HepG2 (cell line): ENCODE measurements around the gene ACAP1. TPM values are rescaled to one million over a fixed set of nuclear protein-coding genes. Genes with fewer than 3 reads are reported as not detected.

Experiments used
- CEBPG ChIP-seq: IDR thresholded peaks from 2 replicates; pipeline ENCODE4 v1.6.1; 2016
- ETV6 ChIP-seq: sonication (generic); formaldehyde crosslinking; conservative IDR thresholded peaks from 2 replicates; pipeline ENCODE4 v1.4.0; 2020; ENCODE audit warnings: missing genetic modification reagents
- FOSL2 ChIP-seq: sonication (generic); formaldehyde crosslinking; IDR thresholded peaks from 2 replicates; pipeline ENCODE4 v1.4.0; 2020; ENCODE audit warnings: missing genetic modification reagents
- FOXM1 ChIP-seq: sonication (generic); formaldehyde crosslinking; IDR thresholded peaks from 2 replicates; pipeline ENCODE4 v1.5.0; 2020; ENCODE audit warnings: missing genetic modification reagents
- KDM5A ChIP-seq: fragments of 200-600 bp; sonication (generic); IDR thresholded peaks from 2 replicates; pipeline ENCODE4 v1.7.0; 2018; ENCODE audit warnings: antibody characterized with exemption, mild to moderate bottlenecking, low read length, borderline replicate concordance
- NR2F2 ChIP-seq: IDR thresholded peaks from 2 replicates; pipeline ENCODE4 v1.6.1; 2012; ENCODE audit warnings: low read depth, inconsistent platforms, borderline replicate concordance
- SMYD3 ChIP-seq: sonication (generic); formaldehyde crosslinking; IDR thresholded peaks from 2 replicates; pipeline ENCODE4 v1.8.1; 2023; ENCODE audit warnings: mild to moderate bottlenecking, missing genetic modification reagents
- SP2 ChIP-seq: sonication (generic); formaldehyde crosslinking; IDR thresholded peaks from 2 replicates; pipeline ENCODE4 v1.5.1; 2020; ENCODE audit warnings: mild to moderate bottlenecking, missing genetic modification reagents
- TAF1 ChIP-seq: sonication (generic); formaldehyde crosslinking; IDR thresholded peaks from 2 replicates; pipeline ENCODE4 v1.4.0; 2020; ENCODE audit warnings: missing genetic modification reagents
- ZNF350 ChIP-seq: sonication (generic); formaldehyde crosslinking; IDR thresholded peaks from 2 replicates; pipeline ENCODE4 v1.4.0; 2020; ENCODE audit warnings: mild to moderate bottlenecking, low read depth, missing genetic modification reagents, borderline replicate concordance
- ZNF543 ChIP-seq: sonication (generic); formaldehyde crosslinking; IDR thresholded peaks from 2 replicates; pipeline ENCODE4 v1.4.0; 2020; ENCODE audit warnings: mild to moderate bottlenecking, missing genetic modification reagents
- ZNF607 ChIP-seq: sonication (generic); formaldehyde crosslinking; IDR thresholded peaks from 2 replicates; pipeline ENCODE4 v1.5.1; 2020; ENCODE audit warnings: missing genetic modification reagents, mild to moderate bottlenecking, borderline replicate concordance
- ZNF792 ChIP-seq: IDR thresholded peaks from 2 replicates; pipeline ENCODE4 v1.6.1; 2016
- ZSCAN12 ChIP-seq: sonication (generic); formaldehyde crosslinking; IDR thresholded peaks from 2 replicates; pipeline ENCODE4 v1.9.0; 2021; ENCODE audit warnings: mild to moderate bottlenecking, missing genetic modification reagents
- polyA plus RNA-seq, 8 experiments: library from polyadenylated mRNA; depleted of rRNA in 3 of 8; stranded (reverse) in 7 of 8; unstranded in 1 of 8; fragments of >200 nt; fragmentation: Illumina TruSeq in 4 of 8; extraction: Trizol in 4 of 8; gene quantifications; 2 replicates each; pipeline versions ENCODE4 v1.2.1 to v1.2.3, GENCODE V29; 2011 to 2016; ENCODE audit warnings: low read depth in 4 of 8, missing spikeins in 1 of 8, mixed read lengths in 1 of 8; ENCODE audit not compliant: insufficient read depth in 1 of 8
- total RNA-seq, 5 experiments: library from RNA; depleted of rRNA; stranded (reverse); fragments of >200 nt; fragmentation: Illumina TruSeq; extraction: Trizol; gene quantifications; 2 replicates each; pipeline ENCODE4 v1.2.3, GENCODE V29; 2016; ENCODE audit warnings: low read depth in 1 of 5
- TF ChIP-seq, protein P1 (sequence below): sonication (generic); formaldehyde crosslinking; IDR thresholded peaks from 2 replicates; pipeline ENCODE4 v1.4.0; 2020; ENCODE audit warnings: mild to moderate bottlenecking, missing genetic modification reagents, borderline replicate concordance
- TF ChIP-seq, protein P2 (sequence below), 2 experiments: sonication (generic) in 1 of 2; formaldehyde crosslinking in 1 of 2; IDR thresholded peaks; 2 replicates each; pipeline versions ENCODE4 v1.6.1 to v1.9.0; 2014 to 2022; ENCODE audit warnings: antibody characterized with exemption in 1 of 2, borderline replicate concordance in 1 of 2, inconsistent platforms in 1 of 2, low read depth in 1 of 2, missing genetic modification reagents in 1 of 2
- TF ChIP-seq, protein P3 (sequence below): sonication (generic); formaldehyde crosslinking; IDR thresholded peaks from 2 replicates; pipeline ENCODE4 v1.4.0; 2020; ENCODE audit warnings: mild to moderate bottlenecking, low read depth, missing genetic modification reagents
- TF ChIP-seq, protein P4 (sequence below): sonication (generic); formaldehyde crosslinking; IDR thresholded peaks from 2 replicates; pipeline ENCODE4 v1.4.0; 2020; ENCODE audit warnings: missing genetic modification reagents, borderline replicate concordance

ACAP1 gene
- total and polyA plus RNA-seq, 2 of the 13 experiments (the other 11 are each of a cell fraction or from before 2014, with no cell fraction given): 1.3 to 2.5 TPM

DNA sequence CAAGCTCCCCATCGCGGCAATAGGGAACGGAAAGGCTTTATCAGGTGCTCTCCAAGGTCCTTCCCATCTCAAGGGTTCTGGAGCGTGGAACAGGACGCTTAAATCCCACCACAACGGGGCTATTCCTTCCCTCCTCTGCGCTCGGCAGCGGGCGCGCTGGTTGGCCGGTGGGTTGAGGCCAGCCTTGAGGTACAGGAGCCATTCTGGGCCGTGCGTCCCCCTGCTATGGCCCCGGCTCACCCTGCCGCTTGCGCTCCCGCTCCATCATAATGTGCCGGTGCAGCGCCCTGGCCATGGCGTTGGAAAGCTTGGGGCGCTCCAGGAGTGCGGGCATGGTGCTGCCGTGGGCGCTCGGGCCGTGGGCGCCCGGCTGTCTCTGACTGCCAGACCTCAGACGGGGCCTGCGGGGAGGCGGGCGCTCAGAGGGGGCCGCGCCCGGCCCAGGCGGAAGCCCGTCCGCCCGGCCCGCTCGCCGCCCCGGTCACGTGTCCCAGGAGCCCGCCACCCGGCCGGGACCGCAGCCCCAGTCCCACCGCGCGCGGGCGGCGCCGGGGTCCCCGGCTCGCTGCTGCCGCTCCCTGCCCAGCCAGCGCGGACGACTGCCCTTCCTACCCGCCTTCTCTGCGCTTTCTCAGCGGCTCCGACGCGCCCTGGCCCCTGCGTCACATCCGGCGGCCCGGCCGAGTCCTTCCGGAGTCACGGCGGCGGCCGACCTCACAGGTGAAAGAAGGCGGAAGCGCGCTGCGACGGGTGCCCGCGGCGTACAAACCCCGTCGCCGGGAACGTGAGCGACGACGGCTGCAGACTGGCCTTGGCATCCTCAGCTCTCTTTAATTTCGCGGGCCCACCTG, 21.4 kb upstream of the ACAP1 start, which contains the start of gene GPS2 (continued):
- TF ChIP-seq, protein P1, sequence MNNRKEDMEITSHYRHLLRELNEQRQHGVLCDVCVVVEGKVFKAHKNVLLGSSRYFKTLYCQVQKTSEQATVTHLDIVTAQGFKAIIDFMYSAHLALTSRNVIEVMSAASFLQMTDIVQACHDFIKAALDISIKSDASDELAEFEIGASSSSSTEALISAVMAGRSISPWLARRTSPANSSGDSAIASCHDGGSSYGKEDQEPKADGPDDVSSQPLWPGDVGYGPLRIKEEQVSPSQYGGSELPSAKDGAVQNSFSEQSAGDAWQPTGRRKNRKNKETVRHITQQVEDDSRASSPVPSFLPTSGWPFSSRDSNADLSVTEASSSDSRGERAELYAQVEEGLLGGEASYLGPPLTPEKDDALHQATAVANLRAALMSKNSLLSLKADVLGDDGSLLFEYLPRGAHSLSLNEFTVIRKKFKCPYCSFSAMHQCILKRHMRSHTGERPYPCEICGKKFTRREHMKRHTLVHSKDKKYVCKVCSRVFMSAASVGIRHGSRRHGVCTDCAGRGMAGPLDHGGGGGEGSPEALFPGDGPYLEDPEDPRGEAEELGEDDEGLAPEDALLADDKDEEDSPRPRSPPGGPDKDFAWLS (CRISPR knock-in tag): no peak
- TF ChIP-seq FOXM1 (CRISPR knock-in tag): no peak
- peak; percentile 43; the same call in 1 of the 2 replicates for TF ChIP-seq CEBPG
- peak; percentile 62; the same call in 1 of the 2 replicates for TF ChIP-seq ZNF607 (CRISPR knock-in tag)
- no peak for TF ChIP-seq ZNF543 (CRISPR knock-in tag)
- peak; percentile 61; the same call in 1 of the 2 replicates for TF ChIP-seq ZNF792 (CRISPR knock-in tag)
- TF ChIP-seq, protein P2, sequence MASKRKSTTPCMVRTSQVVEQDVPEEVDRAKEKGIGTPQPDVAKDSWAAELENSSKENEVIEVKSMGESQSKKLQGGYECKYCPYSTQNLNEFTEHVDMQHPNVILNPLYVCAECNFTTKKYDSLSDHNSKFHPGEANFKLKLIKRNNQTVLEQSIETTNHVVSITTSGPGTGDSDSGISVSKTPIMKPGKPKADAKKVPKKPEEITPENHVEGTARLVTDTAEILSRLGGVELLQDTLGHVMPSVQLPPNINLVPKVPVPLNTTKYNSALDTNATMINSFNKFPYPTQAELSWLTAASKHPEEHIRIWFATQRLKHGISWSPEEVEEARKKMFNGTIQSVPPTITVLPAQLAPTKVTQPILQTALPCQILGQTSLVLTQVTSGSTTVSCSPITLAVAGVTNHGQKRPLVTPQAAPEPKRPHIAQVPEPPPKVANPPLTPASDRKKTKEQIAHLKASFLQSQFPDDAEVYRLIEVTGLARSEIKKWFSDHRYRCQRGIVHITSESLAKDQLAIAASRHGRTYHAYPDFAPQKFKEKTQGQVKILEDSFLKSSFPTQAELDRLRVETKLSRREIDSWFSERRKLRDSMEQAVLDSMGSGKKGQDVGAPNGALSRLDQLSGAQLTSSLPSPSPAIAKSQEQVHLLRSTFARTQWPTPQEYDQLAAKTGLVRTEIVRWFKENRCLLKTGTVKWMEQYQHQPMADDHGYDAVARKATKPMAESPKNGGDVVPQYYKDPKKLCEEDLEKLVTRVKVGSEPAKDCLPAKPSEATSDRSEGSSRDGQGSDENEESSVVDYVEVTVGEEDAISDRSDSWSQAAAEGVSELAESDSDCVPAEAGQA (IDR thresholded peaks at IDR 0.05; ENCODE audit: low read depth): peak; percentile 91
- TF ChIP-seq, protein P2 (CRISPR knock-in tag; IDR thresholded peaks at IDR 0.05; ENCODE audit: borderline replicate concordance): no peak
- peak; percentile 81; the same call in 1 of the 2 replicates for TF ChIP-seq KDM5A
- TF ChIP-seq FOSL2 (CRISPR knock-in tag): peak; percentile 49
- TF ChIP-seq ZSCAN12 (CRISPR knock-in tag): peak; percentile 73; the same call in 1 of the 2 replicates
- TF ChIP-seq, protein P3, sequence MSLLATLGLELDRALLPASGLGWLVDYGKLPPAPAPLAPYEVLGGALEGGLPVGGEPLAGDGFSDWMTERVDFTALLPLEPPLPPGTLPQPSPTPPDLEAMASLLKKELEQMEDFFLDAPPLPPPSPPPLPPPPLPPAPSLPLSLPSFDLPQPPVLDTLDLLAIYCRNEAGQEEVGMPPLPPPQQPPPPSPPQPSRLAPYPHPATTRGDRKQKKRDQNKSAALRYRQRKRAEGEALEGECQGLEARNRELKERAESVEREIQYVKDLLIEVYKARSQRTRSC: no peak
- peak; percentile 80 for TF ChIP-seq SP2 (CRISPR knock-in tag)
- TF ChIP-seq SMYD3 (CRISPR knock-in tag): no peak
- TF ChIP-seq ETV6 (CRISPR knock-in tag): peak; percentile 78; the same call in 1 of the 2 replicates
- peak; percentile 80; the same call in 1 of the 2 replicates for TF ChIP-seq TAF1 (CRISPR knock-in tag)
- TF ChIP-seq, protein P4, sequence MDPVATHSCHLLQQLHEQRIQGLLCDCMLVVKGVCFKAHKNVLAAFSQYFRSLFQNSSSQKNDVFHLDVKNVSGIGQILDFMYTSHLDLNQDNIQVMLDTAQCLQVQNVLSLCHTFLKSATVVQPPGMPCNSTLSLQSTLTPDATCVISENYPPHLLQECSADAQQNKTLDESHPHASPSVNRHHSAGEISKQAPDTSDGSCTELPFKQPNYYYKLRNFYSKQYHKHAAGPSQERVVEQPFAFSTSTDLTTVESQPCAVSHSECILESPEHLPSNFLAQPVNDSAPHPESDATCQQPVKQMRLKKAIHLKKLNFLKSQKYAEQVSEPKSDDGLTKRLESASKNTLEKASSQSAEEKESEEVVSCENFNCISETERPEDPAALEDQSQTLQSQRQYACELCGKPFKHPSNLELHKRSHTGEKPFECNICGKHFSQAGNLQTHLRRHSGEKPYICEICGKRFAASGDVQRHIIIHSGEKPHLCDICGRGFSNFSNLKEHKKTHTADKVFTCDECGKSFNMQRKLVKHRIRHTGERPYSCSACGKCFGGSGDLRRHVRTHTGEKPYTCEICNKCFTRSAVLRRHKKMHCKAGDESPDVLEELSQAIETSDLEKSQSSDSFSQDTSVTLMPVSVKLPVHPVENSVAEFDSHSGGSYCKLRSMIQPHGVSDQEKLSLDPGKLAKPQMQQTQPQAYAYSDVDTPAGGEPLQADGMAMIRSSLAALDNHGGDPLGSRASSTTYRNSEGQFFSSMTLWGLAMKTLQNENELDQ (CRISPR knock-in tag): 0 out of 2 replicates have a peak, but pooled peaks have one; percentile 48
- TF ChIP-seq ZNF350: peak; percentile 83
- peak; percentile 22; the same call in 1 of the 2 replicates for TF ChIP-seq NR2F2
